Cardiac fibroblast (primary cell): ENCODE measurements around the gene PRKG1.

ENCODE experiments used
- DNase-seq, 2 donors: peaks; one replicate each; pipeline versions ENCODE4 v3.0.0 to v3.0.0-alpha.2; 2010; ENCODE audit warnings: low read depth in 2 of 2
- H3K4me3 ChIP-seq, 2 donors: replicated peaks in 1 of 2; 1 replicate in 1 of 2; 2 replicates in 1 of 2; pipeline ENCODE4 v1.5.1; 2011; ENCODE audit warnings: low read depth in 2 of 2, low read length in 2 of 2, mild to moderate bottlenecking in 2 of 2, moderate library complexity in 1 of 2
- CTCF ChIP-seq: IDR thresholded peaks from one replicate; pipeline ENCODE4 v1.5.1; 2011; ENCODE audit warnings: low read depth, mild to moderate bottlenecking, low read length, inconsistent platforms

The PRKG1 gene

GRCh38 chr10:51640120-51640819 is 566.0 kb downstream of the PRKG1 start:
- no peak for TF ChIP-seq CTCF
- no peak for DNase-seq
- H3K4me3 ChIP-seq = no peak overlapping the region

GRCh38 chr10:51642581-51642980 is 568.3 kb downstream of the PRKG1 start:
- TF ChIP-seq CTCF = no peak
- no peak for DNase-seq
- H3K4me3 ChIP-seq = no peak overlapping the region

- TF ChIP-seq CTCF = no peak
- no peak overlapping the region for H3K4me3 ChIP-seq
- DNase-seq = peak in 1 of 2 donors; percentile 63
Measured at GRCh38 chr10:51643734-51644133, 569.4 kb downstream of the PRKG1 start.

- DNase-seq = peak in 1 of 2 donors; percentile 25
- no peak for TF ChIP-seq CTCF
- no peak overlapping the region for H3K4me3 ChIP-seq
Measured at GRCh38 chr10:51649064-51649463, 574.8 kb downstream of the PRKG1 start.

GRCh38 chr10:51651063-51651462 is 576.8 kb downstream of the PRKG1 start:
- no peak overlapping the region for H3K4me3 ChIP-seq
- peak; percentile 20 to 59 for DNase-seq
- TF ChIP-seq CTCF = no peak

GRCh38 chr10:51653025-51653424 is 578.7 kb downstream of the PRKG1 start:
- no peak for TF ChIP-seq CTCF
- peak; percentile 33 to 60 for DNase-seq
- H3K4me3 ChIP-seq = no peak overlapping the region

- no peak for DNase-seq
- no peak overlapping the region for H3K4me3 ChIP-seq
- no peak for TF ChIP-seq CTCF
Measured at GRCh38 chr10:51654918-51655317, 580.6 kb downstream of the PRKG1 start.
